Fibroblast of upper back skin (primary cell): ENCODE results near the gene OR52R1.
"Not testable (repeated sequence)": the region's sequence is repeated elsewhere in the genome, so short reads cannot be mapped to it uniquely, and the experiment has no call there.

Source experiments
- DNase-seq: peaks from one replicate; pipeline ENCODE4 v3.0.0-alpha.2; 2013

Gene OR52R1

GRCh38 chr11:4804280-4804679, at the start of gene OR52R1:
Gene OR52R1 (minus strand): TSS chr11:4804380. CDS start chr11:4804380, 0 bp downstream.
- no peak for DNase-seq

- no peak for DNase-seq
These were observed 46.9 kb upstream of the OR52R1 start for GRCh38 chr11:4851033-4851432.

- DNase-seq, result no peak
These were observed 44.8 kb upstream of the OR52R1 start, which contains the start of gene OR51S1 for GRCh38 chr11:4848908-4849532. Gene OR51S1 (minus strand): TSS chr11:4849208. CDS start chr11:4849208, 0 bp downstream.

- DNase-seq, result no peak
These were observed 35.8 kb upstream of the OR52R1 start for GRCh38 chr11:4839851-4840549.

GRCh38 chr11:4830909-4831308, 26.7 kb upstream of the OR52R1 start:
- DNase-seq, result no peak

- no peak for DNase-seq
These were observed 26.2 kb upstream of the OR52R1 start for GRCh38 chr11:4830346-4830745.

GRCh38 chr11:4826425-4826824, 22.2 kb upstream of the OR52R1 start:
- DNase-seq, result peak; percentile 61

- no peak for DNase-seq
These were observed 21.0 kb upstream of the OR52R1 start for GRCh38 chr11:4825132-4825531.

- no peak for DNase-seq
These were observed 16.8 kb upstream of the OR52R1 start, which contains the start of gene OR51F2 for GRCh38 chr11:4821021-4821420. Gene OR51F2 (plus strand): TSS chr11:4821321. CDS start chr11:4821422, 101 bp downstream.

GRCh38 chr11:4809246-4809645, 5.1 kb upstream of the OR52R1 start:
- DNase-seq, result no peak

- no peak for DNase-seq
These were observed 4.3 kb upstream of the OR52R1 start for GRCh38 chr11:4808476-4808875.

GRCh38 chr11:4801316-4801715, 2.9 kb downstream of the OR52R1 start:
- not testable (repeated sequence) for DNase-seq

GRCh38 chr11:4798427-4799183, 5.6 kb downstream of the OR52R1 start:
- DNase-seq, result no peak

GRCh38 chr11:4797206-4797605, 7.0 kb downstream of the OR52R1 start:
- no peak for DNase-seq

GRCh38 chr11:4782454-4782853, 21.7 kb downstream of the OR52R1 start:
- no peak for DNase-seq

- no peak for DNase-seq
These were observed 34.3 kb downstream of the OR52R1 start, which contains the start of gene OR51F1 for GRCh38 chr11:4769838-4770237. Gene OR51F1 (minus strand): TSS chr11:4769938. CDS start chr11:4769938, 0 bp downstream.

GRCh38 chr11:4768094-4768493, 36.1 kb downstream of the OR52R1 start:
- no peak for DNase-seq

GRCh38 chr11:4766420-4767043, 37.6 kb downstream of the OR52R1 start:
- DNase-seq, result no peak

- no peak for DNase-seq
These were observed 41.1 kb downstream of the OR52R1 start for GRCh38 chr11:4763096-4763495.
